K562 (cell line): ENCODE measurements around the gene RPL38. TPM values are rescaled to one million over a fixed set of nuclear protein-coding genes. Genes with fewer than 3 reads are reported as not detected.

Experiments used
- PHF20 ChIP-seq: fragments of 450-650 bp; IDR thresholded peaks from 2 replicates; pipeline ENCODE4 v1.6.1; 2018; ENCODE audit not compliant: partially characterized antibody
- RFX1 ChIP-seq: fragments of 450-650 bp; IDR thresholded peaks from 2 replicates; pipeline ENCODE4 v1.6.1; 2016; ENCODE audit warnings: mild to moderate bottlenecking, moderate library complexity
- TSHZ1 ChIP-seq: fragments of 250-450 bp; sonication (Bioruptor Pico); IDR thresholded peaks from 2 replicates; pipeline ENCODE4 v1.4.0; 2020; ENCODE audit warnings: mild to moderate bottlenecking, moderate library complexity
- ZBTB49 ChIP-seq: sonication (generic); formaldehyde crosslinking; IDR thresholded peaks from 2 replicates; pipeline ENCODE4 v1.8.0; 2022; ENCODE audit warnings: missing genetic modification reagents, mild to moderate bottlenecking, borderline replicate concordance
- polyA plus RNA-seq, 8 experiments: library from polyadenylated mRNA; depleted of rRNA in 4 of 8; stranded (reverse) in 5 of 8; unstranded in 3 of 8; fragments of >200 nt; fragmentation: Nextera tagmentation in 2 of 8; fragmentation: Illumina TruSeq in 1 of 8; extraction: Ambion mirVana in 2 of 8; extraction: Trizol in 1 of 8; gene quantifications; 2 replicates each; pipeline versions ENCODE4 v1.2.1 to v1.2.3, GENCODE V29; 2011 to 2014; ENCODE audit warnings: inconsistent platforms in 1 of 8, missing spikeins in 1 of 8
- total RNA-seq, 7 experiments: library from RNA; depleted of rRNA in 6 of 7; stranded (reverse); fragments of >200 nt in 6 of 7; fragmentation: Illumina TruSeq in 2 of 7; extraction: Trizol in 2 of 7; gene quantifications; 2 replicates each; pipeline versions ENCODE4 v1.2.1 to v1.2.3, GENCODE V29; 2011 to 2021; ENCODE audit warnings: low replicate concordance in 1 of 7

RPL38 gene
- total and polyA plus RNA-seq, 9 of the 15 experiments (the other 6 are each of a cell fraction or from before 2014, with no cell fraction given): 1,224 to 3,864 (median 1,939) TPM

- TF ChIP-seq TSHZ1 (CRISPR knock-in tag): no peak
- TF ChIP-seq ZBTB49: no peak
- TF ChIP-seq PHF20: no peak
- no peak for TF ChIP-seq RFX1
- TF ChIP-seq, all 486 proteins: peak for 0
Measured at GRCh38 chr17:74220946-74221818, 17.7 kb downstream of the RPL38 start (continued).
